K562 (cell line): ENCODE results near the gene IL34.

Experiments
- BRF1 ChIP-seq: IDR thresholded peaks from 3 replicates; pipeline ENCODE4 v1.6.1; 2011; ENCODE audit warnings: borderline replicate concordance, mild to moderate bottlenecking; ENCODE audit not compliant: insufficient read length; ENCODE audit errors: extremely low read depth
- CTCF ChIP-seq, 3 experiments: IDR thresholded peaks in 2 of 3; conservative IDR thresholded peaks in 1 of 3; 2 replicates each; pipeline ENCODE4 v1.5.1; 2011 to 2012; ENCODE audit warnings: low read length in 3 of 3, mild to moderate bottlenecking in 3 of 3, control low read depth in 2 of 3, improper control_type of control experiment in 1 of 3, inconsistent platforms in 1 of 3, low read depth in 1 of 3, mixed read lengths in 1 of 3, moderate library complexity in 1 of 3; ENCODE audit not compliant: insufficient read depth in 2 of 3
- E2F4 ChIP-seq: sonication (generic); formaldehyde crosslinking; IDR thresholded peaks from 2 replicates; pipeline ENCODE4 v1.8.0; 2022; ENCODE audit warnings: mild to moderate bottlenecking, low read depth, missing genetic modification reagents
- EZH2 ChIP-seq: IDR thresholded peaks from 2 replicates; pipeline ENCODE4 v1.6.1; 2012; ENCODE audit warnings: low read depth, mild to moderate bottlenecking, inconsistent platforms, low read length, borderline replicate concordance
- GATAD2B ChIP-seq: fragments of 450-650 bp; IDR thresholded peaks from 2 replicates; pipeline ENCODE4 v1.6.1; 2017; ENCODE audit warnings: mild to moderate bottlenecking, borderline replicate concordance
- HDAC2 ChIP-seq: fragments of 450-650 bp; IDR thresholded peaks from 2 replicates; pipeline ENCODE4 v1.6.1; 2016; ENCODE audit warnings: mild to moderate bottlenecking
- POLR2AphosphoS5 ChIP-seq: IDR thresholded peaks from 2 replicates; pipeline ENCODE4 v1.6.1; 2011; ENCODE audit warnings: mild to moderate bottlenecking, low read depth, low read length, moderate library complexity; ENCODE audit not compliant: control insufficient read depth, insufficient read depth
- SP2 ChIP-seq: IDR thresholded peaks from 2 replicates; pipeline ENCODE4 v1.6.1; 2011; ENCODE audit warnings: mild to moderate bottlenecking, low read depth, low read length, moderate library complexity; ENCODE audit not compliant: poor library complexity, severe bottlenecking; ENCODE audit errors: extremely low read depth
- TARDBP ChIP-seq: fragments of 450-650 bp; IDR thresholded peaks from 2 replicates; pipeline ENCODE4 v1.6.1; 2016
- ZNF644 ChIP-seq: fragments of 200-800 bp; sonication (Bioruptor generic); IDR thresholded peaks from 2 replicates; pipeline ENCODE4 v1.6.1; 2016; ENCODE audit warnings: low read depth, missing genetic modification characterization, missing compliant biosample characterization

- TF ChIP-seq E2F4 (CRISPR knock-in tag) (no peak), SP2 (no peak), BRF1 (no peak), CTCF (IDR thresholded peaks at IDR 0.05 in 2 of 3, conservative IDR thresholded peaks at IDR 0.05 in 1 of 3; ENCODE audit: insufficient read depth in 2 of 3, low read depth in 1 of 3, low read length in 3 of 3) (no peak), GATAD2B (no peak), ZNF644 (tag) (no peak), EZH2 (no peak), HDAC2 (no peak), TARDBP (no peak), POLR2AphosphoS5 (no peak)
Observed at GRCh38 chr16:70615945-70616344, 30.4 kb upstream of the IL34 start.
